22Rv1 (cell line): Measurements from ENCODE around the gene GRN.

ENCODE experiments used
- ZFX ChIP-seq: fragments of 450-650 bp; IDR thresholded peaks from 2 replicates; pipeline ENCODE4 v1.6.1; 2017; ENCODE audit warnings: antibody characterized with exemption, borderline replicate concordance
- TF ChIP-seq, protein P1 (sequence below): fragments of 450-650 bp; IDR thresholded peaks from 2 replicates; pipeline ENCODE4 v1.5.1; 2017; ENCODE audit warnings: mild to moderate bottlenecking

DNA sequence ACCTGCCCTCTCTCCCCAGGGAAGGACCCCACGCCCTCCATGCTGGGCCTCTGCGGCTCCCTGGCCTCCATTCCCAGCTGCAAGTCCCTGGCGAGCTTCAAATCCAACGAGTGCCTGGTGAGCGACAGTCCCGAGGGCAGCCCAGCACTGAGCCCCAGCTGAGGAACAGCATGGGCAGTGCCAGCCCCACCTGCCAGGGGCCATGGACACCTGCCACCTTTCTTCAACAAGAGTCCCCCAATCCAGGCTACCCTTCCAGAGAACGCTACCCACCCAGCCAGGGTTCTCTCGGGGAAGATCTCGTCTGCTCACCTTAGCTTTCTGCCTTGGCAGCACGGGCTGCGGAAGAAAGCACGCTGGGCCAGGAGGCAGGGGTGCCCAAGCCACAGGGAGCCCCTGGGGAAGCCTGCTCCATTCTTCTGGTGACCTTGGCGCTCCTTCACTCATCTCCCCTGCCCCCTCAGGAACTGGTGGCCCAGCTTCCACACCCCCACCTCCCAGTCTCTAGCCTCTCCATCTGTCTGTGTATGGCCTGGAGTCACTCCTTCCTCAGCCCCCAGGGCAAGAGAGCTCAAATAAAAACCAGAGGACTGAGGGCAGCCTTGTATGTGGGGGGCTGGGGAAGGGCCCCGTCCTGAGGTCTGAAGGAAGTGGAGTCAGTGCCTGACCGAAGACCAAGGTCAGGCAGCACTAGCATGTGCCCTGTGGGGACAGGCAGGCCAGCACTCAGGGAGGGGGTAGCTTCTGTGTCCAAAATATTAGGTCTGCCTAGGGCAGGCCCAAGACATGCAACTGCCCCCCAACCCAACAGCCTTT lies 26.8 kb upstream of the GRN start:
- TF ChIP-seq, protein P1, sequence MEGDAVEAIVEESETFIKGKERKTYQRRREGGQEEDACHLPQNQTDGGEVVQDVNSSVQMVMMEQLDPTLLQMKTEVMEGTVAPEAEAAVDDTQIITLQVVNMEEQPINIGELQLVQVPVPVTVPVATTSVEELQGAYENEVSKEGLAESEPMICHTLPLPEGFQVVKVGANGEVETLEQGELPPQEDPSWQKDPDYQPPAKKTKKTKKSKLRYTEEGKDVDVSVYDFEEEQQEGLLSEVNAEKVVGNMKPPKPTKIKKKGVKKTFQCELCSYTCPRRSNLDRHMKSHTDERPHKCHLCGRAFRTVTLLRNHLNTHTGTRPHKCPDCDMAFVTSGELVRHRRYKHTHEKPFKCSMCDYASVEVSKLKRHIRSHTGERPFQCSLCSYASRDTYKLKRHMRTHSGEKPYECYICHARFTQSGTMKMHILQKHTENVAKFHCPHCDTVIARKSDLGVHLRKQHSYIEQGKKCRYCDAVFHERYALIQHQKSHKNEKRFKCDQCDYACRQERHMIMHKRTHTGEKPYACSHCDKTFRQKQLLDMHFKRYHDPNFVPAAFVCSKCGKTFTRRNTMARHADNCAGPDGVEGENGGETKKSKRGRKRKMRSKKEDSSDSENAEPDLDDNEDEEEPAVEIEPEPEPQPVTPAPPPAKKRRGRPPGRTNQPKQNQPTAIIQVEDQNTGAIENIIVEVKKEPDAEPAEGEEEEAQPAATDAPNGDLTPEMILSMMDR, result no peak
- TF ChIP-seq ZFX, result no peak
